ENCODE results near the gene SDSL.
A peak's percentile ranks its signal among the peaks of the same experiment; 100 is the strongest.

The SDSL gene

DNA sequence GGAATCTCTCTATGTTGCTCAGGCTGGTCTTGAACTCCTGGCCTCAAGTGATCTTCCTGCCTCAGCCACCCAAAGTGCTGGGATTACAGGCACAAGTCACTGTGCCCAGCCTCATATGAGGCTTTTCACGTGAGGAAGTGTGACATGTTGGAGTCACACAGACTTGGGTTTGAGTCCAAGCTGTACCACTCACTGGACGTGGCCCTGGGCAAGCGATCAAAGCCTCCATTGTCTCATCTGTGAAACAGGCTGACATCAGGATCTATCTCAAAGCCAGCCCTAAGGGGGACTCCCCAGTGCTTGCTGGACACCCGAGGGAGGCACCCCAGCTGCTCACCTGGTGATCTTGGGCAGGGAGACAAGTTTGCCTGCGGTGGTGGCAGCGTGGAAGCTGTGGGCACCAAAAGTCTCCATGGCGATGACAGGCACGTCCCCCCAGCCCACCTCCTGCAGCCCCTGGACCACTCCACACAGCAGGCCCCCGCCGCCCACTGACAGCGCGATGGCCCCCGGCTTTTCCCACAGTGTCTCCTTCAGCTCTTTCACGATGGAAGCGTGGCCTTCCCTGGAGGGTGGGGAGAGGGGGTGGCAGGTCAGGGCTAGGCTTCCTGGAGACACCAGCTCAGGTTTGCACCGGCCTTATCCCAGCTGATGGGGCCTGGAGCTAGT, 25.2 kb upstream of the SDSL start:
- no peak for DNase-seq

DNA sequence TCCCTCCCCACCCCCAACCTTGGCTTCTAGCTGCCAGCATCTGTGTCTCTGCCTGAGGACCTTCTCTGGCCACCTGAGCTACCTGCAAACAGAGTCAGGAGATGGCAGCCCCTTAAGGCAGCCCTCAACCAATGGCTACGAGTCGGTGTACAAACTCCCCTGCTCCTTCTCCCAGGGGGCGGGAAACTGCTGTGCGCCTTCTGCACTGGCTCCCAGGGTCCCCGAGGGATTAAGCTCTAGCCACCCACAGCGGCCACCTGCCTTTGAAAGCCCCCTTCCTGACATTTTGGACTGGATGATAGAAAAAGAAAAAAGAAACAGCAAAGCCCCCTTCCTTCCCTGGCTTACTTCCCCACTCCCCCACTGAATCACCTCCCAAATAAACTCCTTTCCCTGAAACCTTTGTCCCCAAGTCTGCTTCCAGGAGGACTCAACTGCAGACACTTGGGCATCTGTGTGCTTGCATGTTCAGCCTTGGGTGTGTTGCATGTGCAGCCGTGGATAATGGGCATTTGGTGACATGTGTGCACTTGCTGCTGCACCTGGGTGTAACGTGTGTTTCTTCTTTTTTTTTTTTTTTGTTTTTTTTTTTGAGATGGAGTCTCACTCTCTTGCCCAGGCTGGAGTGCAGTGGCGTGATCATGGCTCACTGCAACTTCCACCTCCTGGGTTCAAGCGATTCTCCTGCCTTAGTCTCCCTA, 24.5 kb upstream of the SDSL start:
- no peak for DNase-seq

DNA sequence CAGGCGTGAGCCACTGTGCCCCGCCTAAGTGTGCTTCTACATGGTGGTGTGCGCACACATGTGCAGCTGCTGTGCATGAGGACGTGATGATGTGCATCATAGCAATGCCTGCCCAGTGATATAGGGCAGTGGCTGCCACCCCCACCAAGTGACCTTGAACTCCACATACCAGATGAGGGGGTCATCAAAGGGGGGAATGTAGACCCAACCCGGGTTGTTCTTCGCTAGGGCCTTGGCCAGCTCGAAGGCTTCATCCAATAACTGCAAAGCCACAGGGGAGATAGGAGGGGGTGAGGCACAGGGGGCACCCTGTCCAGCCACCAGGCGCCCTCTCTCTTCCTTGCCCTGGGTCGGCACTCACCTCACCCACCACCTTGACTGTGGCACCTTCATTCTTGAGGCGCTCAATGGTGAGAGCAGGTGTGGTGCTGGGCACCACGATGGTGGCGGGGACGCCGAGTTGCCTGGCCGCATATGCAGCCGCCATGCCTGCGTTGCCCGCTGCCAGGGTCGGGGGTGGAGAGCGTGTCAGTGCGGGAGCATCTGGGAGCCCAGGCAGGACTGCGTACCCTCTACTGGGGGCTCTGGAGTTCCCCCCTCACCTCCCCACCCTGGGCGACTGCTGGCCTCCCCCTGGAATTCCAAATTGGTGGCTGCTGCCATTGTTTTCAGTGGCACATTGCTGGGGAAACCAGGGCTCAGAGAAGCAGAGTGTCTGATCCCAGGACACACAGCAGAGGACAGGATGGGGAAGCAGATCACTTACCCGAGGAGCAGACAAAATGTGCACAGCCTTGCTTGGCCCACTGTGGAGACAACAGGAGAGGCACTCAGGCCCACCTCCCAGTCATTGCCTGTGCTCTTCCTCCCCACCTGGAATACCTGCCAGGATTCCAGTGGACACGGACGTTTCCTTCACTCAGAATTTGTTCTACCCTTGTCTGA, 23.6 kb upstream of the SDSL start:
- DNase-seq, result no peak

DNA sequence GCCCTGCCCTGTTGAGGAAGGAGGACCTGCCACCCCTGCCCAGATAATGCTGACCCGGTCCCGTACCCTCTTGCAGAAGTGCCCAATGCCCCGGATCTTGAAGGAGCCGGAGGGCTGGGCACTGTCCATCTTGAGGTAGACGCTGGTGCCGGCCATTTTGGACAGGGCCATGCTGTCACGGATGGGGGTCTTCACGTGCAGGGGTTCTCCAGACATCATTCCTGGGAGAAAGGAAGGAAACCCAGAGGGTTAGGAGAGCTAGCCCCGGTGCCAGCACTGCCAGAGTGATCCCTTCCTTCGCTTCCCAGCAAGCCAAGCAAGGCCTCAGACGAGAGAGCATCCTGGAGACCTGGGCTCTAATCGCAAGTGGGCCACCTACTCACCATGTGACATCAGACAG, 22.7 kb upstream of the SDSL start:
- DNase-seq, result no peak

DNA sequence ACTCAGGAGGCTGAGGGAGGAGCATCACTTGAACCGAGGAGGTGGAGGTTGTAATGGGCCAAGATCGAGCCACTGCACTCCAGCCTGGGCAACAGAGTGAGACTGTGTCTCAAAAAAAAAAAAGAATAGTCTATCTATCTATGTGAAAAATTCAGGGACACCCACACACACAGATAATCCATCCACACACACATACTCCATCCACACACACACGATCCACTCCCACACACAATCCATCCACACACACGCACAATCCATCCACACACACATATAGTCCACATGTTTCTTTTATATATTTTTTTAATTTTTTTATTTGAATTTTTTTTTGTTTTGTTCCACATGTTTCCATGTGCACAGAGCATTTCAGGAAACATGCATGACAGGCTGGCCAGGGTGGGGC, 21.8 kb upstream of the SDSL start:
- DNase-seq, result no peak

DNA sequence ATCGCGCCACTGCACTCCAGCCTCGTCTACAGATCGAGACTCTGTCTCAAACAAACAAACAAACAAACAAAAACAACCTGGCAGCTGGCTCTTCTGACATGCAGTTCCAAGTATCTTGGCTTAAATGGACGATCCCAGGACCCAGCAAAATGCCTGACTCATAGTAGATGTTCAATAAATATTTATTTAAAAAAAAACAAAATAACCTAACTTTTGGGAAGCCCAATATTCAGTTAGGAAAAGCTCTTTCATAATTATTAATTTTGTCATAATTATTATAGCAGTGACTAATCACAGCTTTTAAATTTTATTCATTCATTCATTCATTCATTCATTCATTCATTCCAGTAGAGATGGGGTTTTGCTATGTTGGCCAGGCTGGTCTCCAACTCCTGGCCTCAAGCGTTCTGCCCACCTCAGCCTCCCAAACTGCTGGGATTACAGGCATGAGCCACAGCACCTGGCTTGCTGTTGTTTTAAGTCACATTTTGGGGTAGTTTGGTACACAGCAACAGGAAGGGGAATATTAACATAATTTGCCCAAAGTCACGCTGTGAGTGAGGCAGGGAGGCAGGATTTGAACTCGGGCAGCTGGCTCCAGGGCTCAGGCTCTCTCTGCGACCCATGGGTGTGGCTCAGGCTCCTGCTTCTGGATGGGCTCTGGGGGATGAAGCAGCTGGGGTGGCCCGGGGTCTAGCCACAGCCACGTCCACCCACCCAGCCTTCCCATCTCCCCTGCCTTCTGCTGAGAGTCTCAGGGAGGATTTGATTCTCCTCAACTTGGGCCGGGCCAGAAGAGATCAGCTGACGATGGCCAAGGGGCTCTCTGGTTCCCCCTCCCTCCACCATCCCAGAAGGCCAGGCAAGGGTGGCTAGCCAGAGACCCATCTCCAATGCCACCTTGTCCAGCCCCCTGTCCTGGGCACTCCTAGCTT, 20.8 kb upstream of the SDSL start:
- no peak for DNase-seq

DNA sequence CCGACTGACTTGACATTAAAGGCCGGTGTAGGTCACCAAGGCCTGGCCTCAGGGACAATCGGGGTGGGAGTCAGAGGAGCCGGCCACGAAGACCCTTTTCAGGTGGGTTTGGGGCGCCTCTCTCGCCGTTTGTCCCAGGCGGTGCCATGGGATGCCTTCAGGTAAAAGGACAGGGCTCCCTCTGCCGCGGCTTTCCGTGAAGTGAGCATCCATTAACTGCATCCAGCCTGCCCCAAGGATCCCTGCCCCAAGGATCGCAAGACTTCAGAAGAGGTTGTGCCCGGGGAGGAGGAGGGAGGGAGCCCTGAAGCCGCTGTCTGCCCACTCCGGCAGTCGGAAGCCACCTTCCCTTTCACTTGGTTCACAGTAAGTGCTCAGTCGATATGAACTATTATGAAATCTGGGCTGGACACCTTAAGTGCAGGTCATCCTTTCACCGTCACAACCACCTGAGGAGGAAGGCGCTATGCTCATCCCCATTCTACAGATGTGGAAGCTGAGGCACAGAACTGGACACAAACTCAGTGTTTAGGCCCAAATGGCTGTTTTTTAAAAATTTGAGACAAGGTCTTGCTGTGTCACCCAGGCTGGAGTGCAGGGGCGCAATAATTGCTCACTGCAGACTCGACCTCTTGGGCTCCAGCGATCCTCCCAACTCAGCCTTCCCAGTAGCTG, 19.5 kb upstream of the SDSL start:
- no peak for DNase-seq

DNA sequence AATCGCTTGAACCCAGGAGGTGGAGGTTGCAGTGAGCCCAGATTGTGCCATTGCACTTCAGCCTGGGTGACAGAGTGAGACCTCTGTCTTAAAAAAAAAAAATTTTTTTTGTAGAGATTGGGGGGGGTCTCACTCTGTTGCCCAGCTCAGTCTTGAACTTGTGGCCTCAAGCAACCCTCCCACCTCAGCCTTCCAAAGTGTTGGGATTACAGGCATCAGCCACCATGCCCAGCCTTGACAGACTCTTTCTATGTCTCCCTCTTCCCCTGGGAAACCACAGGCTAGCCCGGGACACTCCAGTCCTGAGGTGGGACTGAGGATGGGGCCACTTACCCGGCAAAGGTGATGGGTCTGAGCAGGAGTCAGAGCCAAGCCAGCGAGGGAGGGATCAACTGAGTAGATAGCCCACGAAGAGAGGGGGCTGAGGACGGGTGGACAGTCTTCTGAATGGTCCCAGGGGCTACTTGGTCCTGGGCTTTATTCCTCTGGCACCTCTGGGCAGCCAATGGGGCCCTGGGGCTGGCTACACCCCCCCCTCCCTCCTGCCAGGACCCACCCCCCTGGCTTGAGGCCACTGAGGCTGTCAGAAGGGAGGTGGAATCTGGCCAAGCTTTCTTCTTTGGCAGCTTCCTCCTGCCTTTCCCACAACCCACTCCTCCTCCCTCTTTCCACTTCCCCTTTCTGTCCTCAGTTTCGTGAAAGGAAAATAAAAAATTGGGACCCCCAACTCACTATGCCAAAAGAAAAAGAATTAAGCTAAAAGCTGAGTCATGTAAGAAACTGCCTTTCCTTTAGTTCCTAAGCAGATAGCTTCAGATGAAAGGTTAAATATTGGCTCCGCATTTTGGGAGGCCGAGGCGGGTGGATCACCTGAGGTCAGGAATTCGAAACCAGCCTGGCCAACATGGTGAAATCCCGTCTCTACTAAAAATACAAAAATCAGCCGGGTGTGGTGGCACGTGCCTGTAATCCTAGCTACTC, 18.5 kb upstream of the SDSL start, which contains the start of gene SDS:
SDS (minus strand) TSS at position 453 of the 981 bp plus-strand sequence. CDS start 4,179 bp downstream, outside the sequence.
- DNase-seq, result peak; percentile 90

DNA sequence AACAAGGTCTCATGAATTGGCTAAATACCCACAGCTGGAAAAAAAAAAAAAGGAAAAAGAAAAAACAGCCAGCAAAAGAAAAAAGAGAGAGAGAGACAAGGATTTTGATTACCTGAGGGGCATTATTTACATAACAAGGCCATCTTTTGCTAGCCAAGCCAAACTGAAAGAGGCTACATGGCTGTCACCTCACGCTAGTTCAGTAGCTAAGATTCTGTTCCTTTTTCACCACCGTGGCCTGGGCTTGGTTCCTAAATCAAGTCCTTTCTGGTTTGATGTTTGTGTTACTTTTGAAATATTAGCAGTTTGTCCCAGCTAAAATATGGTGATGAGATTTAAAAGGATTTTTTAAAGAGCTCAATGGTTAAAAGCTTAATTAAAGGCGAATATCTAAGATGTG, 16.5 kb upstream of the SDSL start:
- peak; percentile 73 for DNase-seq

DNA sequence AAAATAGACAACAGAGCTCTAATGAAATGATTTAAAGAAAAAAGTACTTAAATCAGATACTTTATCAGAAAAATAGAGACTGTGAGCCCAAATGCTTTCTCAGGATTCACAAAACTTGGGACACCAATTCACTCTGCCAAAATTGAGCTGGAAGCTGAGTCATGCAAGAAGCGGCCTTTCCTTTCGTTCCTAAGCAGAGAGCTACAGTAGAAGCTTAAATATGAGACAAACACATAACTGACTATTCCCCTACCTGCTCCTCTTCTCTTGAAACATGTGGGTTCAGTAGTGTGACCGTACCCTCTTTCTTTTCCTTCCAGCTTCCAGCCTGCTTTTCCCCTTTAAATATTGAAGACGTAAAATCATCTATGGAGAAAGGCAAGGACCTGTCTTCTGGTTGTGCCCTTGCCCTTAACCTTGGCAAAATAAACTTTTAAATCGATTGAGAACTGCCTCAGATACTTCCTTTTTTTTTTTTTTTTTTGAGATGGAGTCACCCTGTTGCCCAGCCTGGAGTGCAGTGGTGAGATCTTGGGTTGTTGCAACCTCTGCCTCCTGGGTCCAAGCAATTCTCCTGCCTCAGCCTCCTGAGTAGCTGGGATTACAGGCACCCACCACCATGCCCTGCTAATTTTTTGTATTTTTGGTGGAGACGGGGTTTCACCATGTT, 14.1 kb upstream of the SDSL start:
- DNase-seq, result peak; percentile 60

DNA sequence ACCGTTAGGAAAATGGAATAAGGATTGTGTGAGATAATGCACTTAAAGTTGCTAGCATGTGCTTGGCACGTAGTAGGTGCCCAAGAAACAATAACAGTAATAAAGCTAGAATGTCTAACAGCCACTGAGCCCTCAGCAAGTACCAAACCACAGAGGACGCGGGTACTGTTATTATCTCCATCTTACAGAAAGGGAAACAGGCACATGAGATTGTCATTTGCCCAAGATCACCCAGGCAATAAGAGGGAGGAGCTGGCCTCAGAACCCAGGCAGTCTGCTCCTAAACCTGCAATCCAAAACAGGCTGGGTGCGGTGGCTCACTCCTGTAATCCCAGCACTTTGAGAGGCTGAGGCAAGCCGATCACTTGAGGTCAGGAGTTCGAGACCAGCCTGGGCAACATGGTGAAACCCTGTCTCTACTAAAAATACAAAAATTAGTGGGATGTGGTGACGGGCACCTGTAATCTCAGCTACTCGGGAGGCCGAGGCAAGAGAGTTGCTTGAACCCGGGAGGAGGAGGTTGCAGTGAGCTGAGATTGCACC, 13.4 kb upstream of the SDSL start:
- no peak for DNase-seq

DNA sequence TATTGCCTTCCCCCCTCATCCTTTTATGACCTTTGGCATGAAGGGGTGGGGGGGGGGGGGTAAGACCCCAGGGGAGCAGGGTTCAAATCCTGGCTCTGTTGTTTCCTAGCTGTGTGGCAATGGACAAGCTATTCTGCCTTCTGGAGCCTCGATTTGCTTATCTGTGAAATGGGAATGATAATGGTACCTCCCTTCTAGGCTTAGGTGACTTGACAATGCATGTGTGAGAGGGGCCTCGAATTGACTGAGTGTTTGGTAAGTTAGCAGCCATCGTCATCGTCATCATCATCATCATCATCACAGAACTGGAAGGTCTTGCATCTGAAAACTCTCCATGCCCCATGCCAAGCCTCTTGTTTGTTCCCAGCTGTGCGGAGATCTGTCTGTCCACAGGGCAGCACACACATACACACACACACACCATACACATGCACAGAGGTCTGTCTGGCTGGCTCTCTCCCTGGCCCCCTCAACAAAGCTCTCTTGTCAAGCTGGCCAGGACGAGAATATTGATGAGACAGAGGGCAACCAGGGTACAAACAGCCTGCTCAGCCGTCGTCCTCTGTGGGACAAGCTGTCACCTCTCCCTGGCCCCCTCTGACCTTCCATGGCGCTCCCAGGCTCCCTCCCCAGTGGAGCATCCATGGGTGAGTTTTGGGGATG, 12.6 kb upstream of the SDSL start:
- no peak for DNase-seq

DNA sequence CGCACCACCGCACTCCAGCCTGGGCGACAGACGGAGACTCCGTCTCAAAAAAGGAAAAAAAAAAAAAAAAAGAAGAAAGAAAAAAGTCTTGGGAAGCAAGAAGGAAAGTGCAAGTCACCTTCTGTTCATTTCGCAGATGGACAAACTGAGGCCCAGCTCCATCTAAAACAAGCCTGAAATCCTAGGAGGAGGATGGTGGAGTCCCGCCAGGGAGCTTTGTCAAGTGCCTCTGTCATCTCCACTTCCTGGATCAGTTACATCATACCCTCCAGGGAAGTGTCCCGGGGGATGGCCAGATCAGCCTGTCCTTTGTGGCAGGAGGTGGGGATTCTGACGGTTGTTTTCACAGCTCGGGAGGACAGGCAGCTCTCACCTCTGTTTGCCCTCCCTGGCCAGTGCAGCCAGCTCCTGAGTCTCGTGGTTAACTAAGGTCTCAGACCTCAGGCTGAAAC, 8.7 kb upstream of the SDSL start:
- peak; percentile 79 for DNase-seq

DNA sequence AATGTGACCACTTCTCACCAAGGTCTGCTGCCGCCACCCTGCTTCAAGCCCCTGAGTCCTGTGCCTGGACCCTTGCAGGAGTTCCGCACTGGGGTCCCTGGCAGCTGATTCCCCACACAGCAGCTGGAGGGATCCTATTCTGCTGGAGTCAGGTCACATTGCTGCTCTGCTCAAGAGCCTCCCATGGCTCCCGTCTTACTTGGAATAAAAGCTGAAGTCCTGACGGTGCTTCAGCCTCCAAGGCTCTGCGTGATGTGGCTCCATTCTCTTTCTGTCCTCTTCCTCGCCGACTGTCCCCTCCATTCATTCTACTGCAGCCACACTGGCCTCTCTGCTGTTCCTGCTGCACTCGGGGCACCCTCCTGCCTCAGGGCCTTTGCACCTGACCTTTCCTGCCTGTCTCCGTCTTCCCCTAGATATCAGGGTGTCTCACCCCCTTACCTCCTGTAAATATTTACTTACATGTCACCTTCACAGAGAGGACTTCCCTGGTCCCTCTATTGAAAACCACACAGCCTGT, 7.6 kb upstream of the SDSL start:
- DNase-seq, result no peak

DNA sequence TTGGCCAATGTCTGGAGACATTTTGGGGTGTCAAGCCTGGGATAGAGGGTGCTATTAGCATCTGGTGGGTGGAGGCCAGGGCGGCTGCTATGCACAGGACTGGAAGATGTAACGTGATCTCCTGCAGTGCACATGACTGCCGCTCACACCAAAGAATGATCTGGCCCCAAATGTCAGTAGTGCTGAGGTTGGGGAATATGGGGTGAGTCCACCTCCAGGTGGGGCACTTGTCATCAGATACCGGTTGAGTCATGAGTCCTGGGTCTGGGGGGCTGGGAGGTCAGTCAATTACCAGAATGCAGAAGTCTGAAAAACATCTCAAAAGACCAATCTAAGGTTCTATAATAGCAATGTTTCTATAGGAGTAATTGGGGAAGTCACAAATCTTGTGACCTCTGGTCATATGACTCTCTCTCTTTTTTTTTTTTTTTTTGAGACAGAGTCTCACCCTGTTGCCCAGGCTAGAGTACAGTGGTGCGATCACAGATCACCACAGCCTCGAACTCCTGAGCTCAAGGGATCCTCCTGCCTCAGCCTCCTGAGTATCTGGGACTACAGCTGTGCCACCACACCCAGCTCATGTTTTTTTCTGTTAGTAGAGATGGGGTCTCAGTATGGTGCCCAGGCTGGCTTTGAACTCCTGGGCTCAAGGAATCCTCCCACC, 6.0 kb upstream of the SDSL start:
- peak; percentile 95 for DNase-seq

DNA sequence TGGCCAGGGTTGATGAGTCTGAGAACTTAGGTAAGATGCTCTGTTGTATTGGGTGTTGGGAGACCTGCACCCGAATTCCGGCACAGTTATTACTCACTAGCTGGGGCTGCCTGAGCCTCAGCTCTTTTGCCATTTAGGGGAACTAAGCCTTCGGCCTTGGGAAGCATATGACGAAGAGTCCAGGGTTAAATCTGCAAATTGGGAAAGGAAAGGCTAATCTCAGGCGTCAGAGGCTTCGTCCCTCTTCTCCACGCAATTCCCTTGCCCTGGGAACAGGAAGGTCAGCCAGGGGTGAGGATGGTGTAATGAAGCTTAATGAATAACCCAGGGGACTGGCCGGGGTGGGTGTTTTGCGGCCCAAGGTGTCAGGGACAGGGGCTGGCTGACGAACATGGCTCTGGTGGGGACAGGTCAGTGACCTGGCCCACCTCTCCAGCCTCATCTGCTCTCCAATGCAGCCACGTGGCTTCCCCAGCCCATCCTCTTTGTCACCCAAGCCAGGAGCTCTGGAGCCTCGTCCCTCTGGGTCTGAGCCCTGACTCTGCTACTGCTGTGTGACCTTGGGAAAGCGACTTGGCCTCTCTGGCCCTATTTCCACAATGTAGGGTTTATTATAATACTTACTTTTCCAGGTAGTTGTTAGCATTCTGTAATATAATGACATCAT, 3.8 kb upstream of the SDSL start:
- DNase-seq, result peak; percentile 97

DNA sequence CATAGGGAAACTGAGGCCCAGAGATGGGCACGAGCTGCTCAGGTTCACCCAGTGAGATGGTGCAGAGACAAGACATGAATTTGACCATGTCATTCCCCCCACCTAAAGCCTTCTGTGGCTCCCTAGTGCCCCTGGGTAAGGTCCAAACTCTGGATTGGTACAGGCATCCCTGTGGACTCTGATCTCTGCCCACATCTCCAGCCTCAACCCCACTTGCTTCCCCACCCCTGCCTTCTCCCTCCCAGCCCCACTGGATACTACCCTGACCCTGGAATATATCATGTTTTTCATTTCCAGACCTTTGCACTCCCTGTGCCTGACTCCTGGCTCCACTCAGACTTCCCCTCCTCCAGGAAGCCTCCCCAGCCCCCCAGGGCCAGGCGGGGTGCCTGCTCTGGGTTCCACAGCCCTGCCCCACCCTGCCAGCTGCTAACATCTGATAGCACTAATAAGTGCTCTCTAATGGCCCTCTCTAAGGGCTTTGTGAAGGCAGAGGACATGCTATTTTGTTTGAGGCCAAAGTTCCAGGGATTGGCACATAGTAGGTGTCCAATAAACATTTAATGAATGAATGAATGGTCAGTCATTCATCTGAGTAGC, 1.1 kb upstream of the SDSL start:
- DNase-seq, result no peak
